BLaER1 (cell line): ENCODE data around the gene NLRP12.
"Not testable (repeated sequence)": the region's sequence is repeated elsewhere in the genome, so short reads cannot be mapped to it uniquely, and the experiment has no call there.

Experiments
- H3K27ac ChIP-seq: shearing (Covaris generic); formaldehyde crosslinking; 2 replicates; pipeline ENCODE4 v1.8.1; 2022
- H3K27me3 ChIP-seq: shearing (Covaris generic); formaldehyde crosslinking; 2 replicates; pipeline ENCODE4 v1.8.1; 2022
- H3K36me3 ChIP-seq: shearing (Covaris generic); formaldehyde crosslinking; 2 replicates; pipeline ENCODE4 v1.8.1; 2022
- H3K4me1 ChIP-seq: shearing (Covaris generic); formaldehyde crosslinking; 2 replicates; pipeline ENCODE4 v1.8.1; 2022
- H3K4me2 ChIP-seq: shearing (Covaris generic); formaldehyde crosslinking; 2 replicates; pipeline ENCODE4 v1.8.1; 2022
- H3K4me3 ChIP-seq: shearing (Covaris generic); formaldehyde crosslinking; 2 replicates; pipeline ENCODE4 v1.8.1; 2022
- H3K9ac ChIP-seq: shearing (Covaris generic); formaldehyde crosslinking; 2 replicates; pipeline ENCODE4 v1.8.1; 2022
- H3K9me3 ChIP-seq: shearing (Covaris generic); formaldehyde crosslinking; 2 replicates; pipeline ENCODE4 v1.8.1; 2022
- H4K20me1 ChIP-seq: shearing (Covaris generic); formaldehyde crosslinking; 2 replicates; pipeline ENCODE4 v1.8.1; 2022
- Cebpa-rat ChIP-seq: shearing (Covaris generic); IDR thresholded peaks from 2 replicates; pipeline ENCODE4 v1.8.1; 2022

Gene NLRP12

DNA sequence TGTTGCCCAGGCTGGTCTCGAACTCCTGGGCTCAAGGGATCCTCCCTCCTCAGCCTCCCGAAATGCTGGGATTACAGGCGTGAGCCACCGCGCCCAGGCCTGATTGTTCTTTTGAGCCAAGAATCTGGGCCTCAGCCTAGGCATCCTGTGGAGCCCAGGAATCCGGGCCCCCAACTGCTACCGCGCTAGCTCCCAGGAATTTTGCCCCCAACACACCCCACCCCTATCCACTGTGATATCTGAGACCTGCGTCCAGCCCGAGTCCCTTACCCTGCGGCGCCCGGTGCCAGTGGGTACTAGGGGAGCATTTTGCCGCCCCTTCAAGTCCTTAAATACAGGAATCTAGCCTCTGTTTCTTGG, 42.7 kb upstream of the NLRP12 start:
- no peaks in the 10 kb centered on the region for H3K27me3 ChIP-seq
- H3K9me3 ChIP-seq, result no peaks in the 10 kb centered on the region
- H3K4me1 ChIP-seq, result peaks cover 43% of the 10 kb centered on the region
- H3K36me3 ChIP-seq, result 0 out of 2 replicates have a peak, but pooled peaks cover under 1% of the 10 kb centered on the region
- H3K27ac ChIP-seq, result peak overlapping the region; percentile 81
- H3K9ac ChIP-seq, result peak overlapping the region; percentile 78
- H4K20me1 ChIP-seq, result peaks cover 22% of the 10 kb centered on the region
- H3K4me3 ChIP-seq, result peak overlapping the region; percentile 69
- TF ChIP-seq Cebpa-rat, result no peak
- H3K4me2 ChIP-seq, result peak overlapping the region; percentile 96

DNA sequence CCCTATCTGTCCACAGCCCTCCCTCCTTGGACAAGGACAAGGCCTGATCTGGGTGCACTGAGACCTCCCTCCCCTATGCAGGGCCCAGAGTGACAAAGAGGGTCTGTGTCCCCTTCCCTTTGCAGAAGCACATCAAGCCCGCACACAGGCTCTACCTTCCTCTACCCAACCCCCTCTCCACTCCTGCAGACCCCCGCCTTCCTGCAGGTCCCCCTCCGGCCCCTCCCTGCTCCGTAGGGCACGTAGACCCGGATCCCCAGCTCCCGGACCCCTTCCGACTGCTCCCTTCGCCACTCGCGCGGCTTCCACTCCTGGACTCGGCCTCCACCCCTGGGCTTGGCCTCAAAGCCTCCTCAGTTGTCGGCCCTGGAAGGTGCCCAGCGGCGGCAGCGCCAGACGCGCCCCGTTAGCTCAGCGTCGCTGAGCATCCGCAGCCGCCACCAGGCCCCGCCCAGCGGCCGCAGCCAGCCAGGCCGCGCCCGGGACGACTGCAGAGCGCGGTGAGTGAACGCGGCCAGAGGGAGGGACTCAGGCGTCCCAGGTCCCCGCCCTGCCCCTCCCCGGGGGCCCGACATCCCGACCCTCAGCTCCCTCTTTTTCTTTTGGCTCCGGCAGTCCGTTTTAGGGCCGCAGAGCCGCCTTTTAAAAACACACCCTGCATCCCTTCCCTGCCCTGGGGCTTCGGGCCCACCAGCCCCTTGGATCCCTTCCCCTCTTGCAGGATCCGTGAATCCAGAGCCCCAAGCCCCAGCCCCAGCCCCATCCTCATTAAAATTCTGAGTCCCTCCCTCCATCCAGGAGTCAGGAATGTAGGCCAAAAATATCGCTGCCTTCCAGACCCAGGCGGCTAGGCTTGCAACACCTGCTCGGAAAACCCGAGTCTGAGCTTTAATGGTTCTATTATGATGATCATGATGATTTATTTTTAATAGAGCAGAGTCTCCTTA, 42.1 kb upstream of the NLRP12 start:
- H3K4me1 ChIP-seq, result peaks cover 43% of the 10 kb centered on the region
- H4K20me1 ChIP-seq, result peaks cover 15% of the 10 kb centered on the region
- no peaks in the 10 kb centered on the region for H3K36me3 ChIP-seq
- no peaks in the 10 kb centered on the region for H3K9me3 ChIP-seq
- H3K27ac ChIP-seq, result peak overlapping the region; percentile 81
- H3K9ac ChIP-seq, result peak overlapping the region; percentile 78
- TF ChIP-seq Cebpa-rat, result no peak
- H3K27me3 ChIP-seq, result no peaks in the 10 kb centered on the region
- H3K4me3 ChIP-seq, result peak overlapping the region; percentile 69
- H3K4me2 ChIP-seq, result peak overlapping the region; percentile 96

DNA sequence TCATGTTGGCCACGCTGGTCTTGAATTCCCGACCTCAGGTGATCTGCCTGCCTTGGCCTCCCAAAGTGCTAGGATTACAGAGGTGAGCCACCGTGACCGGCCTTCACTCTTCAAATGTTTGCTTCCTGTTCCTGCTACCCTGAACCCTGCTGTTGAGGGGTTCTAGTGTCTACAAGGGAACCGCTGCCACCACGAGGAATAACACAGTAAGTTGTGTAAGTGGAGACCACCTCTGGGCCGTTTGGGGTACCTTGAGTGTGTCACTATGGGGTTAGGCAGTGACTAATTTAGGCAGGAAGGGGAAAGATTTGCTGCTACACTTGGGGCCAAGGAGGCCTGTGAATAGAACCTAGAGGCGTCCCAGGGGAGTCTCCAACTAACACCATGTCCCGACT, 41.4 kb upstream of the NLRP12 start:
- H3K4me2 ChIP-seq, result peak overlapping the region; percentile 96
- H3K9ac ChIP-seq, result peak overlapping the region; percentile 78
- H3K9me3 ChIP-seq, result no peaks in the 10 kb centered on the region
- no peaks in the 10 kb centered on the region for H3K36me3 ChIP-seq
- no peak for TF ChIP-seq Cebpa-rat
- H4K20me1 ChIP-seq, result peaks cover 9% of the 10 kb centered on the region; the same call in 1 of the 2 replicates
- H3K27ac ChIP-seq, result peak overlapping the region; percentile 81
- H3K4me3 ChIP-seq, result peak overlapping the region; percentile 69
- no peaks in the 10 kb centered on the region for H3K27me3 ChIP-seq
- H3K4me1 ChIP-seq, result peaks cover 36% of the 10 kb centered on the region

DNA sequence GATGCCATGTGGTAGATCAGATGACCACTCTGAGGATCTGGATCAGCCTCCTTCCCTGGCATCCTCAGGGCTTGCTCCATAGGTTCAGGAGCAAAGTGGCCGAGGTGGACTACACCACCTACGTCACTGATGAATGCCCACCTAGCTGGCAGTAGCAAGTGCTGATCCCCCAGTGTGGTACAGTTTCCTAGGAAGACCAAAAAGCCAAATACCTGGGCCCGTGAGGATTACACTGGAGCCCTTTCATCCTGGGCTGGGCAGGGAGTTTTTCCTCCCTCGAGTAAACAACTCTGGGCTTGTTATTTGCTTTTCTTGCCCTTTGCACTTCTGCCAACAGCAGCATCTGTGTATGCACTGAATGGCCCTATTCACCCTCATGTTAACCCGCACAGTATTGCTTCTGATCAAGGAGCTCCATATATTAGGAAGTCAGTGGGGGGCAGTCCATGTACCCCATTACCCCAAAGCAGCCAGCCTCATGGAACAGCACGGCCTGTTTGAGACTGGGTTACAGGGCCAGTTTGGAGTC, 40.3 kb upstream of the NLRP12 start:
- H3K27me3 ChIP-seq, result no peaks in the 10 kb centered on the region
- no peak overlapping the region for H3K4me2 ChIP-seq
- no peak overlapping the region for H3K27ac ChIP-seq
- peaks cover 35% of the 10 kb centered on the region for H3K4me1 ChIP-seq
- no peaks in the 10 kb centered on the region for H3K36me3 ChIP-seq
- no peaks in the 10 kb centered on the region for H3K9me3 ChIP-seq
- H4K20me1 ChIP-seq, result peaks cover 9% of the 10 kb centered on the region; the same call in 1 of the 2 replicates
- no peak for TF ChIP-seq Cebpa-rat
- no peak overlapping the region for H3K9ac ChIP-seq
- H3K4me3 ChIP-seq, result no peak overlapping the region

DNA sequence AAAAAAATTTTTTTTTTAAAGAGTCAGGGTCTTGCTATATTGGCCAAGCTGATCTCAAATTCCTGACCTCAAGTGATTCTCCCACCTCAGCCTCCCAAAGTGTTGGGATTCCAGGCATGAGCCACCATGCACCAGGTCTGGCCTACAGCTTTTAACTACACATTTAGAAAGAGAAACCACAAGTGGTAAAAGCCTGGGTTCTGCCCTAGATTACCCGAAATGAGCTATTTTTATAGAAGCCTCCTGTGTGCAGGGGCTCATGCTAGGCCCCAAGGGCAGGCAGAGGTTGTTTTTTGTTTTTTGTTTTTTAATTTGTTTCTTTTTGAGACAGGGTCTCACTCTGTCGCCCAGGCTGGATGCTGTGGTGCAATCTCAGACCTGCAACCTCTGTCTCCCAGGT, 29.6 kb upstream of the NLRP12 start:
- no peaks in the 10 kb centered on the region for H4K20me1 ChIP-seq
- H3K4me3 ChIP-seq, result no peak overlapping the region
- peaks cover 48% of the 10 kb centered on the region for H3K4me1 ChIP-seq
- H3K9me3 ChIP-seq, result no peaks in the 10 kb centered on the region
- peak overlapping the region; percentile 53; the same call in 1 of the 2 replicates for H3K9ac ChIP-seq
- no peak for TF ChIP-seq Cebpa-rat
- H3K27me3 ChIP-seq, result no peaks in the 10 kb centered on the region
- no peaks in the 10 kb centered on the region for H3K36me3 ChIP-seq
- peak overlapping the region; percentile 60 for H3K4me2 ChIP-seq
- peak overlapping the region; percentile 39 for H3K27ac ChIP-seq

DNA sequence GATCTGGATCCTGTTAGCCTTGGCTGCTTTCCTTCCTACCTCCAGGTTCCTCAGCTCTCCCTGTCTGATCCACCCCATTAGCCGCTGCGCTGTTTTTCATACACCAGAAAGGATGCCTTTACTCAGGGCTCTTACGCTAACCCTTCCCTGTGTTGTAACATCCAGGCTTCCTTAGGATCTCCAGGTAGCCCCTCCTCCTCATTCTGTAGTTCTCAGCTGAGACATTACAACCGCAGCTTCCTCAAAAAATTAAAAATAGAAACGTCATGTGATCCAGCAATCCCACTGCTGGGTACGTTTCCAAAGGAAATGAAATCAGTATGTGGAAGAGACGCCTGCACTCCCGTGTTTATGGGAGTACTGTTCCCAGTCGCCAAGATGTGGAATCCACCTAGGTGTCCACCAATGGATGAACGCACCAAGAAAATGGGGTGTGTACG, 25.1 kb upstream of the NLRP12 start:
- Histone ChIP-seq H3K9ac (no peak overlapping the region), H3K4me1 (peaks cover 44% of the 10 kb centered on the region), H3K27ac (no peak overlapping the region), H3K4me2 (peak overlapping the region; percentile 37), H3K4me3 (no peak overlapping the region), H3K9me3 (no peaks in the 10 kb centered on the region), H3K36me3 (no peaks in the 10 kb centered on the region), H4K20me1 (no peaks in the 10 kb centered on the region), H3K27me3 (no peaks in the 10 kb centered on the region)
- no peak for TF ChIP-seq Cebpa-rat

DNA sequence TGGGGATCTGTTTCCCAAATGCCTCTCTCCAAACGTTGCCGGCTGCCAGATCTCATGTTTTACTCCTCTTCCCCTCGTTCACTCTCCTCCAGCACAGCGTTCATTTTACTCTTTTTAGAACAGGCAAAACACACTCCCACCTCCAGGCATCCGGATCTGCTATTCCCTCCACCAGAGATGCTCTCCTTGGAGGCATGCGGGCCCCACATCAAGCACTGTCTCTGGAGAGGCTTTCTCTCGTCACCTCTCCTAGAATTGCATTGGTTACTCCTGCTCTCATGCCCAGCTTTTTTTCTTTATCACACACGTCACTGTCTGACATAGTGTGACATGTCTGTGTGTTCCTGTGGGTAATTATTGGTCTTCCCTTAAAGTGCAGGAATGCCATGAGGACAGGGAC, 23.4 kb upstream of the NLRP12 start:
- Histone ChIP-seq H3K9ac (no peak overlapping the region), H3K4me3 (no peak overlapping the region), H3K4me1 (peaks cover 29% of the 10 kb centered on the region), H3K9me3 (no peaks in the 10 kb centered on the region), H3K27me3 (no peaks in the 10 kb centered on the region), H3K36me3 (no peaks in the 10 kb centered on the region), H3K4me2 (no peak overlapping the region), H4K20me1 (no peaks in the 10 kb centered on the region), H3K27ac (no peak overlapping the region)
- TF ChIP-seq Cebpa-rat, result no peak

DNA sequence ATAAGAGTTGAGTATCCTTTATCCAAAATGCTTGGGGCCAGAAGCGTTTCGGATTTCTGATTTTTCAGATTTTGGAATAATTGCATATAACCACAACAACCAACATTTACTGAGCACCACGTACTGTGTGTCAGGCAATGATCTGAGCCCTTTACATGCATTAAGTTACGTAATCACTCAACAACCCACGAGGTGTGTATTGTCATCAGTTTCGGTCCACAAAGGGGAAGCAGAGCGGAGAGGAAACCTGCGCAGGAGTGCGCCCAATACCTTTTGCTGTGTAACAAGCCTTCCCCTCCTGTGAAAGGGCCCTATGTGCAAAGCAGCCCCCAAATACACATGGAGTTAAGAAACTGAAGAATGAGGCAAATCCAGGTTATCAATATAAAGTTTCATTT, 20.7 kb upstream of the NLRP12 start:
- no peak overlapping the region for H3K27ac ChIP-seq
- peak; percentile 55; the same call in 1 of the 2 replicates for TF ChIP-seq Cebpa-rat
- H3K36me3 ChIP-seq, result no peaks in the 10 kb centered on the region
- H3K4me3 ChIP-seq, result no peak overlapping the region
- H3K9ac ChIP-seq, result no peak overlapping the region
- H4K20me1 ChIP-seq, result no peaks in the 10 kb centered on the region
- H3K9me3 ChIP-seq, result no peaks in the 10 kb centered on the region
- H3K27me3 ChIP-seq, result no peaks in the 10 kb centered on the region
- H3K4me1 ChIP-seq, result peaks cover 20% of the 10 kb centered on the region
- H3K4me2 ChIP-seq, result no peak overlapping the region

DNA sequence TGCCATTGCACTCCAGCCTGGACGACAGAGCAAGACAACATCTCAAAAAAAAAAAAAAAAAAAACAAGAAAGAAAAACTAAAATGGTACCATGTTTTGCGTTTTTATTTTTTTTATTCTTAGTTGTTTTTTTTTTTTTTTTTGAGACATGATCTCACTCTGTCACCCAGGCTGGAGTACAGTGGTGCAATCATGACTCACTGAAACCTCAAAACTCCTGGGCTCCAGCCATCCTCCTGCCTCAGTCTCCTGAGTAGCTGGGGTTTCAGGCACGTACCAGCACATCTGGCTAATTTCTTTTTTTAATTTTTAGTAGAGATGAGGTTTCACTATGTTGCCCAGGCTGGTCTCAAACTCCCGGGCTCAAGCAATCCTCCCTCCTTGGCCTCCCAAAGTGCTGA, 16.8 kb upstream of the NLRP12 start:
- peaks cover 11% of the 10 kb centered on the region for H3K4me1 ChIP-seq
- not testable (repeated sequence) for H4K20me1 ChIP-seq, H3K4me3 ChIP-seq, H3K9ac ChIP-seq, H3K9me3 ChIP-seq, H3K4me2 ChIP-seq, H3K27me3 ChIP-seq, H3K27ac ChIP-seq, H3K36me3 ChIP-seq

DNA sequence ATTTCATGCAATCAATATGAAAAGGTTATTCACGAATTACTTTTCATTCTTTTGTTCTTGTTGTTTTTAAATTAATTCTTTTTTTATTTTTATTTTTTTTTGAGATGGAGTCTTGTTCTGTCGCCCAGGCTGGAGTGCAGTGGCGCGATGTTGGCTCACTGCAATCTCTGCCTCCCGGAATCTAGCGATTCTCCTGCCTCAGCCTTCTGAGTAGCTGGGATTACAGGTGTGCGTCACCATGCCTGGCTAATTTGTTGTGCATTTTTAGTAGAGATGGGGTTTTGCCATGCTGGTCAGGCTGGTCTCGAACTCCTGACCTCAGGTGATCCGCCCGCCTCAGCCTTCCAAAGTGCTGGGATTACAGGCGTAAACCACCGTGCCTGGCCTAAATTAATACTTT, 16.1 kb upstream of the NLRP12 start:
- H4K20me1 ChIP-seq, H3K4me3 ChIP-seq, H3K9me3 ChIP-seq, H3K27me3 ChIP-seq, H3K9ac ChIP-seq, H3K4me2 ChIP-seq, H3K27ac ChIP-seq, H3K36me3 ChIP-seq: not testable (repeated sequence)
- peaks cover 11% of the 10 kb centered on the region for H3K4me1 ChIP-seq

DNA sequence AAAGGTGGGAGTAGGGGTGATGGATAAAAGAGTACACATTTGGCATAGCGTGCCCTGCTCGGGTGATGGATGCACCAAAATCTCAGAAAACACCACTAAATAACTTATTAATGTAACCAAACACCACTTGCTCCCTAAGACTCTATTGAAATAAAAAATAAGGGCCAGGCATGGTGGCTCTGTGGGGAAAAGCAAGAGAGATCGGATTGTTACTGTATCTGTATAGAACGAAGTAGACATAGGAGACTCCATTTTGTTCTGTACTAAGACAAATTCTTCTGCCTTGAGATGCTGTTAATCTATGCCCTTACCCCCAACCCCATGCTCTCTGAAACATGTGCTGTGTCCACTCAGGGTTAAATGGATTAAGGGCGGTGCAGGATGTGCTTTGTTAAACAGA, 14.3 kb upstream of the NLRP12 start:
- not testable (repeated sequence) for H3K36me3 ChIP-seq, H3K9me3 ChIP-seq, H3K4me3 ChIP-seq, H3K27me3 ChIP-seq, H3K4me2 ChIP-seq, H4K20me1 ChIP-seq, H3K9ac ChIP-seq, H3K27ac ChIP-seq
- H3K4me1 ChIP-seq, result peaks cover 11% of the 10 kb centered on the region

DNA sequence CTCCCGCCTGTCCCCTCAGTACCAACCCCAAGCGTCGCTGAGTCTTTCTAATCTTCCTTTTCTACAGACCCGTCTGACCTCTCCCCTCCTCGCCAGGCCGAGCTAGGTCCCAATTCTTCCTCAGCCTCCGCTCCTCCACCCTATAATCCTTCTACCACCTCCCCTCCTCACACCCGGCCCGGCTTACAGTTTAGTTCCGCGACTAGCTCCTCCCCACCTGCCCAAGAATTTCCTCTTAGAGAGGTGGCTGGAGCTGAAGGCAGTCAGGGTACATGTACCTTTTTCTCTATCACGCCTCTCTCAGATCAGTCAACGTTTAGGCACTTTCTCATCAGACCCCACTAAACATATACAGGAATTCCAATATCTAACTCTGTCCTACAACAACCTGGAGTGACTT, 8.7 kb upstream of the NLRP12 start:
- H3K27ac ChIP-seq, H4K20me1 ChIP-seq, H3K36me3 ChIP-seq, H3K4me2 ChIP-seq, H3K9me3 ChIP-seq, H3K4me3 ChIP-seq, H3K9ac ChIP-seq: not testable (repeated sequence)
- Histone ChIP-seq H3K27me3 (peaks cover 24% of the 10 kb centered on the region), H3K4me1 (peaks cover 17% of the 10 kb centered on the region)
